GM04503 (cell line): Measurements from ENCODE around the gene LTC4S.
A peak's percentile ranks its signal among the peaks of the same experiment; 100 is the strongest.

Experiments used
- DNase-seq: peaks from one replicate; pipeline ENCODE4 v3.0.0-alpha.2; 2012; ENCODE audit warnings: low read depth

The LTC4S gene

DNA sequence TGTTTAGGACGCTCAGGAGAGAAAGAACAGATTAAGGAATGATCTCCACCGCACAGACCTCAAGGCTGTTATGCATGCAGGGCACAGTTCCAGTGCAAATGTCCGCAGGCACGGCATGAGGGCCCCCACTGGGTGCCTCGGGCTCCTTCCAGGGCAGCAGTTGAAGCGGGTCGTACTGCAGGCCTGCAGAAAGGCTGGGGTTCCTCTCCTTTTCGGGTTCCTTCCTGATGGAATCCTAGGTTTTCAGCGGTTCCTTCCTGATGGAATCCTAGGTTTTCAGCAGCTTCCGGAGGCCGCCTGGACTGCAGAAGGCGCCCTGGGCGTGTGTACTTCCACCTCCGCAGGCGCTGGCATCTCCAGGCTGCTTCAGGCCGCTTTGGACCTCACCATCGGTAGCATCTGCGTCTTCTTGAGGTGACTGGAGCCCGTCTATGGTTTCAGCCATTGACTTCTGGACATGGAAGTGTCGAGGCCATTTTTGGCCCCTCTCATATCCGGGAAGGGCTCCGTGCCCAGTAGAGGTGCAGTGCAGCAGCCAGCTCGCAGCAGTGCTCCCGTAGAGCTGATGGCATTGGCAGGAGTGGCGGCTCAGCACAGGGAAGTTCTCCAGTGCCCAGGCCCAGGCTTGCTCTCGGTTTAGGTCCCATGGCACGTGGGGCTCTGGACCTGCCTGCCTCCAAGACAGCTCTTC, 18.5 kb downstream of the LTC4S start:
- no peak for DNase-seq

DNA sequence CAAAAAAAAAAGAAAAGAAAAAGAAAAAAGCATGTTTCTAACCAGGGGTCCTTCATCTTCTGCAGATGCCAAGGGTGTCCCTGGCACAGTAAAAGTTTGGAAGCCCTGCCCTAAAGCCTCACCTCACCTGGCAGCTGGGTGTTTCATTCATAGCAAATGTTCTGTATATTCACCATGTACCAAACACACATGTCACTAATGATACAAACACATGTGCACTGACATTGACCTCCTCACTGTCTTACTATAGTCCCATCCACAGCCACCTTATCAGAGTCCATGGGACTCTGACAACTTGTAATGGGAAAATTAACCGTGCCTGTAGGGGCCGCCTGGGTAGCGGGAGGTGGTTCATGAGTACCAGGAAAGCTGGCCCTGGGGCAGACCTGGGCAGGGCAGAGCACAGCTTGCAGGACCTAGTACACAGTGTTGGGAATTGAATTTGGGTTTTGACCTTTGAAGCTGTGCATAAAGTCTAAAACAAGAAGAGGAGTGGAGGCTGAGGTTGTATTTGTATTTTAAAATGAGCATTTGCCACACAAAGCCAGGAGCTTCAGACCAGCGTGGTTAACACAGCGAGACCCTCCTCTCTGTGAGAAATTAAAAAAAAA, 19.3 kb downstream of the LTC4S start:
- no peak for DNase-seq

DNA sequence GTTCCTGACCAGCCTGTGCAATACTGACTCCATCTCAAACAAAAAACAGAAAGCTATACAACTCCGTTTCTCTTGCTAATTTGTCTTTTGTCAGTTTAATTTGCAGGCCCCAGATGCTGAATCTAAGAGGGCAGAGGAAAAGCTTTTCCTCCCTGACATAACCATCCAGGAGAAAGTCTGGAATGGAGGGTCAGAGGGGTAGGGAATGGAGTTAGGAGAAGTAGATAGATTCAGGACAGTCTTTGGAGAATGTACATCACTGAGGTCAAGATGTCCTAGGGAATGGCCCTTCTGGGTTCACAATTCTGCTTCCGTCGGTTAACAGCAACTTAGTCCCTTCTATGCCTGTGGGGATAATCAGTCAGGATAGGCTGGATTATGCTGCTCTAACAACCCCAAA, 20.3 kb downstream of the LTC4S start:
- no peak for DNase-seq

DNA sequence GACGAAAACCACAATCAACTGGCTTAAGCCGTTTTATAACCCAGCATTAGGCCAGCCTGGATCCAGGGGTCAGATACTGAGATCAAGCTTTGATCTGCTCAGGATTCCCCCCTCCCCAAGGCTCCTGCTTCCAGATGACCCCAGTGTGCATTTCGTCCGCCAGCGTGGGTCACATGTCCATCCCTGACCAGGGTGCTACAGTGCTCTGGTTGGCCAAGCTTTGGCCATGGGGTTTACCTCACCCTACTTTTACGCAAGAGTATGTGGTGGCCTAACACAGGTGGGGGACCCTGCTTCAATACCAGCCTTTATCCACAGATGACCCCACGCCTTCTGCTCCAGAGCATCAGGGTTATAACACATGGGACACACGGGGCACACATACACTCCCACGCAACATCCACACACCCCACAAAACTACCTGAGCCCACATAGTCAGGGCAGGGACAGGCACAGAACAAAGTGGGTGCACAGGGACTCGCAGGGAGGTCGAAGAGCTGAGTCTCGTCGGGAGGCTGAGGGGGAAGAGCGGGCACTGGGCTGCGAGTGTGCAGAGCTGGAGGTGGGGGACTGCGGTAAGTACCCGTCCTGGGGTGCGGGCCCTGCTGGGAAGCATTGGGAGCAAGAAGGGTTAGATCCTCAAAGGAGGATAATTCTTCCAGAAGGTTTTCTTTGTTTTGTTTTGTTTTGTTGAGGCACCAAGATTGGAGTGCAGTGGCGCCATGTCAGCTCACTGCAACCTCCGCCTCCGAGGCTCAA, 21.9 kb downstream of the LTC4S start:
- no peak for DNase-seq

DNA sequence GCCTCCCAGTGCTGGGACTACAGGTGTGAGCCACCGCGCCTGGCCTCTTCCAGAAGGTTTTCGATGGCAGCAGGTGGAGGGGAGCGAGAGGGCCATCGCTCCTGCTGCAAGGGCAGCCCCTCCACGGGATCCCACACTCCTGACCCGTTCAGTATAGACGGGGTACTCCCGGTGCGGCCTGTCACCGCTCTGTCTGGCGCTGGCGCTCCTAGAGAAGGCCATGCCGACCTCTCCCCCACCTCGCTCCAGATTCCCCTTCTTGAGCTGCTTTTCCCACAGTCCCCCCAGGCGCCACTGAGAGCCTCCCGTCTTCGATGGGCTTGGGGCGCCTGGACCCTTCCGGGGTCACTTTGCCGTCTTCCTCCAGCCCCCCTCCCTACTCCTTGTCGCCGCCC, 22.6 kb downstream of the LTC4S start:
- no peak for DNase-seq

DNA sequence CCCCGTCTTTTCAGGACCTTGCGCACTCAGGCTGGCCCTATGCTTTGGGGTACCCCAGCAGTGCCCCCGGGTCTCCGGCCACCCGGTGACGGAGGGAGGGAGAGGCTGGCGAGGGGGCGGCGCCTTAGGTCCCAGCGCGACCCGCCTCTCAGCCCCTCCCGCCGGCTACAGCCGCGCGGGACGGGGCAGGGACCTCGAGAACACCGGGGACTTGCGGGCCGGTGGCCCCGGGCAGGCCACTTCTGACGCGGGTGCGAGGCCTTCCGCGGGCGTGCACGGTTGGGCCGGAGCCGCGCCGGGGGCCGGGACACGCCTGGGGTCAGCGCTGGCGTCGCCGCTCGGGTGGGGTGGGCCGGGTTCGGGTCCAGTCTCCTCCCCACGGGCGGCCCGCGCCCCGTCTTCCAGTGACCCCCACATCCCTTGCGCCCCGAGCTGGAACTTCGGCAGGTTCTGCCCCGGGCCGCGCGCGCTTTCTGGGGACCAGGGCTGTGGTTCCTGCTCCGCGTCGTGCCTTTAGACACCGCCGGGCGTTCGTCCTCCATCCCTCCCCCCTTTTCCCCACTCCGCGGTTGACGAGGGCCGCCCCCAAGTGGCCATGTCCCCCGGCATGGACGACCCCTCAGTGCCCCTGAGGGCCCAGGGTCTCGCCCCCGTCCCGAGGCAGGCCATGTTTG, 23.1 kb downstream of the LTC4S start:
- no peak for DNase-seq

DNA sequence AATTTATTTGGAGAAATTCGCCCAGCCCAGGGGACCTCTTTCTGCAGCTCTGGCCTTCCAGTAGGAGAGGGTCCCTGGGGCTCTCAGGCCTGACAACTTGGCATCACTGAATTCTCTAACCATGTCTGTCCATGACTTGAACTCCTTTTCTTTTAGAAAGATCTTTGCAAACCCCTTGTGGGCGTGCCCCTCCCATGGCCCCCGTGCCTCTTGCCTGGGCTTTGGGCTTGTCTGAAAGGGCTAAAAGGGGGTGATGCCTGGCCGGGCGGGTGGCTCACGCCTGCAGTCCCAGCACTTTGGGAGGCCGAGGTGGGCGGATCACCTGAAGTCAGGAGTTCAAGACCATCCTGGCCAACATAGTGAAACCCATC, 23.7 kb downstream of the LTC4S start:
- DNase-seq, result no peak

DNA sequence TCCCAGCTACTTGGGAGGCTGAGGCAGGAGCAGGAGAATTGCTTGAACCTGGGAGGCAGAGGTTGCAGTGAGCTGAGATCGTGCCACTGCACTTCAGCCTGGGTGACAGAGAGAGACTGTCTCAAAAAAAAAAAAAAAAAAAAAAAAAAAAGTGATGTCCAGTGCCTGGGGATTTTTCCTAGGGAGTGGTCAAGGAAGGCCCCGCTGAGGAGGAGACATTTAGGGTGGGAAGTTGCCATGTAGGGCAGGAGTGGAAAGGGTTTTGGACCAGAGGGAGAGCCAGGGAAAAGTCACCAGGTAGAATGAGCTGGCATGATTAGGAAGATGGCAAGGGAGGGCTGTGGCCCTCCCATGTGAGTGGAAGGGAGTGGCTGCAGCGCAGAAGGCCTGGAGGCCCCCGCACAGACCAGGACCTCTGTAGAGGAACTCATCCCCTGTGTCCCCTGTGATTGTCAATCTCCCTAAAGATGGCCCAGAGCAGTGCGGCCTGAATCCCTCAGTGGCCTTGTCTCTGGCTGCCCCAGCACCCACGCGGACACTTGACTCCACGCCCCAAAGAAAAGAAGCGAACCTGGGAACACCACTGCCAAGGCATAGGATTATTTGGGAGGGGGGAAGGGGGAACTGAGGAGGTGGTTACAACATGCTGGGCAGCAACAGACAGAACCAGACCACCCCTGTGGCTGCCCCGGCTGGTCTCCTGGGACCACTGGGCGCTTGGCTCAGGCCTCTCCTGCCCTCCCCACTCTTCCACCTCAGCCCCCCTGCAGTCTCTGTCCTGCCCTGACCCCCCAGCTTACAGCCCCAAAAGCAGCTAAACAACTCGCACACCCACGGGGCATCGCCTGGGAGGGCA, 24.3 kb downstream of the LTC4S start:
- DNase-seq, result no peak

DNA sequence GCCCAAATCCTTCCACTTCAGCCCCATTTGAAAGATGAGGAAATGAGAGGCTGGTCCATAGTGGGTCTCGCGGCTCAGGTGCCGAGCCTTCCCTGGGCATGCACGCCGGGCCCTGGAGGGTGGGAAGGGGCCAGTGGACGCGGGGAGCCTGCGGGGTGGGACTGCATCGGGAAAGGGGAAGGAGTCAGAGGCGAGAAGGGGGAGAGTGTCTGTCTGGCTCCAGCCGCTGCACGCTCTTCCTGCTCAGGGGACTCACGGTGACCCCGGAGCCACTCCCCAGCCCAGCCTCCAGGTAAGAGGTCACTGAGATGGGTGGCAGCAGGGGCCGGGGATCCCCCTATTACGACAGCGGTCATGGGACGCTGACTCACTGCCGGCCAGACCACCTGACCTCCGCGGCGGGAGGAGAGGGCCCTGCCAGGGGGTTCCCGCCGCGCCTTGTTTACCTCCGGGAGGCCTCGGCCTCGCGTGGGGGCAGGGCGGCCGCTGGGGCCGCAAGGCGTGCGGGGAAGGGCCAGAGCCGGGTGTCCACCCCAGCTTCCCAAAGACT, 25.0 kb downstream of the LTC4S start:
- DNase-seq, result no peak

DNA sequence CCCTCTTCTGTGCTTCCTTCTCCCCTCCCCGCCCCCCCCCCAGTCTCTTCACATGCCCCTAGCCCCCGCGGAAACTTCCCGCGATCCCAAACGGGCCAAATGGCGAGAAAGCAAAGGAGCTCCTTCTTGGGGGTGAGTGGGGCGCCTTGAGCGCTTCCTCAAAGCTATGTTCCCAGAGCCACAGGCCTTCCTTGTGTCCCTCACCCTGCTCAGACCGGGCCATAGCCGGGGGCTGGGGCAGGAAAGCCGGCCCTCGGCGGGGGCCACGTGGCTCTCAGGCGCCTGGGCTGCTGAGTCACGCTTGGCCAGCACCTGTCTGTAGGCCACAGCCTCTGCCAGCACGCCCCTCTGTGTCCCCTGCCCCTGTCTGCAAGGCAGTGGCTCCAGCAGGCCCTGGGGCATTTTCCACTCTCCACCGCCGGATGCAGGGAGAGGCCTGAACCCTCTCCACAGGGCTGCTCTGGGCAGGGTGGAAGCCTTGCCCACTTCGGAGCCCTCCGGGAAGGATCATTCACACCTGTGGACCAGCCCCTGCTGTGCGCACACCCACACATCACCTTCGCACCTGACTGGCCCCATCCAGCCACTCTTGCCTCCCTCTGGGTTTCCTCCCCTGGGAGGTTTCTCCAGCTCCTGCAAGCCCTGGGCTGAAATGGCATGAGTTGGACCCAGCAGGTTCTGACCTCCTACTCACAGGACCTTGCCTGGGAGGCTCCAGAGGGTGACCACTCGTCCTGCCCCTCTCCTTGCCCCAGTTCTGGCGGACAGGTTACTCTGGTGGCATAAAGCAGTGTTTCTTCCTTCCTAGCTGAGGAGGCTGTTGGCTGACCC, 25.7 kb downstream of the LTC4S start:
- DNase-seq, result no peak

DNA sequence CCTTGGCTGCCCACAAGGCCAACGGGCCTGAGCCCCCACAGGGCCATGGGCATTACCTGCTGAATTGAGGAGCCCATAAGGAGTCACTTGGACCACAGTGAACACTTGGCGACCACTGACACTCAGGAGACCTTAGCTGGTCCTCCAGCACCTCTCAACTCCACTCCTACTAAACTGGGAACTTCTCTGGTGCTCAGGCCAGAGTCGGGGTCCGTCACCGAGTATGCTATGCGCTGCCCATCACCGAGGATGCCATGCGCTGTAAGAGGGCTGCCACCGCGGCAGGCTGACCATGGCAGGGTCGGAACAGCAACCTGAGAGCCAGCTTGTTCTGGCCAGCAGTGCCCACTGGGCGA, 26.3 kb downstream of the LTC4S start:
- no peak for DNase-seq

DNA sequence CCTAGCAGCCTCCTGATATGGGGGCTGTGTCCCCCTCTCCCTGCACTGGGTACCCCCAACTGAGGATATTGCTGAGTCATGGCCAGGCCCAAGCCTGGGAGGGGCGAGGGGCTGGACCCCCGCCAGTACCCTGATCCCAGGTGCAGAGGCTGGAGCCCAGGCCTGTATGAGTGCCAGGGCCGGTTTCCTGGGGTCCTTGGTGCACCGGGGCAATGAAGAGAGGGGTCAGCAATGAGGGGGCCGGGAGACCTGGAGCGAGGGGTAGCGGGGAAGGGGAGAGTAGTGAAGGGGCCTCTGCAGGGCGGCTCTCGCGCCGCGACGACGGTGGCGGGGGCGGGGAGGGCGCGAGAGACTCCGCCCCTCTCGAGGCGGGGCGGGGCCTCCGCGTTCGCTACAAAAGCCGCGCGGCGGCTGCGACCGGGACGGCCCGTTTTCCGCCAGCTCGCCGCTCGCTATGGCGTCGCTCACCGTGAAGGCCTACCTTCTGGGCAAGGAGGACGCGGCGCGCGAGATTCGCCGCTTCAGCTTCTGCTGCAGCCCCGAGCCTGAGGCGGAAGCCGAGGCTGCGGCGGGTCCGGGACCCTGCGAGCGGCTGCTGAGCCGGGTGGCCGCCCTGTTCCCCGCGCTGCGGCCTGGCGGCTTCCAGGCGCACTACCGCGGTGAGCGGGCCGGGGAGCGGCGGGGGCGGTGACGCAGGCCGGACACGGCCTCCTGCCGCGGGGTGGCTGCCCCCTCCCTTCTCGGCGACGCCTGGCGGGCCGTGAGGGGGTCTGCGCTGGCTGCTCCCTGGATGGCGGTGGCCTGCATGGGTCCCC, 26.9 kb downstream of the LTC4S start, which contains the start of gene SQSTM1:
Gene SQSTM1 (plus strand): TSS at position 423 of the 815 bp plus-strand sequence. CDS start 32 bp downstream, at position 455.
- no peak for DNase-seq

DNA sequence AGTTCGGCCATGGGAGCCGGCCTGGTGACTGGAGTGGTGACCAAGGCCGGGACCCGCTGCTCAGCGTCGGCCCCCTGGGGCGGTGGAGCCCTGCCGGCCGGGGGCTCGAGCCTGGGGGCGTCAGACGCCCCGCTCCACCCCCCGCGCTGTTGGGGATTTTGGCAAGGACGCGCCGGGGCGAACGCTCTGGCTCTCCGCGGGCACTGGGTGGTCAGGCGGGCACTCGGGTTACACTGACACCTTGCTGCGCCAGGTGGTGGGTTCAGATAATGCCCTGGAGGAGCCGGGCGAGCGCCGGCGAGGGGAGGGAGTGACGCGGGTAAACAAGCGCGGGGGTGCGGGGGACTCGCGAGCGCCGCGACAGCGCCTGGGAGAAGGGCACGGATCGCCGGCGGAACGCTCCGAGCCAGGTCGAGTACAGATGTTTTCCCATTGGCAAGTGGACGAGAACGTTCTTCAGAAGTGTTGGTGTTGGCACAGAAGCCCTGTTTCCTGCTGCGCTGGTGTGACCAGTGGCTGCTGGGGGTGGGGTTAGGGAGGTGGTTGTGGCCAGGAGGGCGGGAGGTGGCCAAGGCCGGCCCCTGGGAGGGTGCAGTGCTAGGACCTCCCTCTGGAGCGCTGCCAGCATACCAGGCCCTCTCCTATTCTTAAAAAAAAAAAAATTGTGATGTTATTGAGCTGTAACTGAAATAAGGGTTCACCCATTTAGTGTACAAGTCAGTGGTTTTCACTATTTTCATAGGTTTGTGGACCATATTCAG, 27.7 kb downstream of the LTC4S start:
- DNase-seq, result peak; percentile 63

DNA sequence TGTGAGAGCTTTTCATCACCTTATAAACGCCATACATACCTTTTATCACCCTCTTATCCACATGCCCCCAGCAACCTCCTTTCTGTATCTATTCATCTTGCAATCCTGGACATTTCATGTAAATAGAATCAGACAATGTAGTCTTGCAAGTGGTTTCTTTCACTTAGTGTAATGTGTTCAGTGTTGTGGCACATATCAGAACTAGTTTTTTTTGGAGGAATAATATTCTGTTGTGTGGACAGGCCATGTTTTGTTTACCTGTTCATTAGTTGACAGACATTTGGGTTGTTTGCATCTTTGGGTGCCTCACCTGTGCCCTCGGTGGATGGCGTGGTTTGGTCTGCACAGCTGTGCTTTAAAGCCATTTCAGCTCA, 28.3 kb downstream of the LTC4S start:
- DNase-seq, result no peak

DNA sequence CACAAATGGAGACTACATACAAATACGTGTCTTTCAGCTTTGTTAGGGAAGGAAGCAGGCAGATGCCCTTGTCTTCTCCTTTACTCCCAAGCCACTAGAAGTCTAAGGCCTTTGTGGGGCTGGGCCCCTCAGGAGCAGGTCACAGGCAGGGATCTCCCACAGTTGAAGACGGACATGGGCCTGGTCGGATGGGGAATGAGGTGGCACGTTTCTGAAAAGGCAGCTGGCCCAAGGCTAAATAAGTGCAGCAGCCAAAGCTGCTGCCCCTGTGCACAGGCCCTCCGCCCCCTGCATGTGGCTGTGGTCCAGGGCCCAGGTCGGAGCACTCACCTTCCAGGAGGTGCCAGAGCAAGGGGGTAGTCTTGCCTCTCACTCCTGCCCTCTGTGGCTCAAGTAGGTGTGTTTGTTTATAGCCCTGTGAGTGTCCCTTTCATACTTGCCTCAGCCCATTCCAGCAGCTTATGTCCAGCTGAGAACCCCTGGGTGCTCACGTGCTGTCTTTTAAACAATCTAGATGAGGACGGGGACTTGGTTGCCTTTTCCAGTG, 28.7 kb downstream of the LTC4S start:
- no peak for DNase-seq

DNA sequence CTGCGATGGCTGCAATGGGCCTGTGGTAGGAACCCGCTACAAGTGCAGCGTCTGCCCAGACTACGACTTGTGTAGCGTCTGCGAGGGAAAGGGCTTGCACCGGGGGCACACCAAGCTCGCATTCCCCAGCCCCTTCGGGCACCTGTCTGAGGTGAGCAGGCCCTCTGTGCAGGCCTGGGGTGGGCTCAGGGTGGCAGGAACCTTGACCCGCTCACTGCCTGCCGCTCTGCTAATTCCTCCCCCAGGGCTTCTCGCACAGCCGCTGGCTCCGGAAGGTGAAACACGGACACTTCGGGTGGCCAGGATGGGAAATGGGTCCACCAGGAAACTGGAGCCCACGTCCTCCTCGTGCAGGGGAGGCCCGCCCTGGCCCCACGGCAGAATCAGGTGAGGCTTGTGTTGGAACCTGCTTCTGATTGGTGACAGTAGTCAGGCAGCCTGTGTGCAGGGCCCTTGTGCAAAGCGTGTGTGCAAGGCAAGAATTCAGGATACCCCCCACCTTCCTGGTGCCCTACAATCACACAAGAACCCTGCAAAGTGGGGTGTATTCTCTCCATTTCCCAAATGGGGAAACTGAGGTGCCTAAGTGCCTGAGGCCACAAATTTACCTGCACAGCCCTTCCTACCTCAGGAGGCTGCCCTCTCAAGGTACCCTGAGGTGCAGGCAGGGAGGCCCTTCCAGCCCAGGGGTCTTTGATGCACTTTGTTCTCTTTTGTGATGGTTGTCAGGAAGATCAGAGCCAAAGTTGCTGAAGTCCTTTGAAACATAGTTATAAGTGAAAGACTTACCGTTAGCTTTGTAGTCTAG, 30.4 kb downstream of the LTC4S start:
- DNase-seq, result no peak

DNA sequence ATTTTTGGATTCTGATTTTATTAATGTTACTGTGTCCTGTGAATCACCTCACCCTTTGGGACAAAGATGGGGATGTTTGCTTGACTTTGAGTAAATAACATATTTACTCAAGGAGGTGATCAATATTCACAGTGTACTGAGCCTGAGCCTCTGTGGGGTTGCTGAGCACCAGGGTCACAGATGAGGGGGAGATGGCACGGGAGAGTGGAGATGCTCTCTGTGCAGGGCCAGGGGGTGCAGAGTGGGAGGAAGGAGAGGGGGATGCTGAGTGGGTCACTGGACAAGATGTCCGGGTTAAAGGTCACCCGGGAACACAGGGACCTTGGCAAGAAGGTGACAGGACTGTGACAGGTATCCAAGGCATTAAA, 30.9 kb downstream of the LTC4S start:
- DNase-seq, result no peak

DNA sequence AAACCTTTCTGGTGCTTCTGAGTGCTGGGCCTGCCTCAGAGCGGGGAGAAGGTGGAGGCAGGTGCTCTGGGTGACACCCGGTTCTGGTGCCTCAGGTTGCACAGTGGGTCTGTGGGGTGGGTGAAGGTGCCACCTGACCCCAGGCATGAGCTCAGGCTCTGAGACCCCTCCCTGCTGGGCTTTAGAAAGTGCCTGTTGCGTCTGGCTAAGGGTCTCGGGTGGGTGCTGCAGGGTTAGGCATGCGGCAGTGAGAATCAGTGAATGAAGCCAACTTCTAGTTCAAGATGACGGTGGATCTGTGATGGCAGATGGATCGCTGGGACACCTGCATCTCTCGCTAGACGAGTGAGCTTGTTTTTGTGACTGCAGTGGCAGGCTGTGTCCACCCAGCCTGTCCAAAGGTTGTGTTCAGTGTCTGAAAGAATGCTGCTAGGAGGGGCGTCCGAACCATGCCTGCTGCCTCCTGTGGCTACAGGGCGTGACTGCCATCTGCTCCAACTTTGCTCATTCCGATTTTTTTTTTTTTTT, 31.9 kb downstream of the LTC4S start:
- no peak for DNase-seq
